GM12801 (cell line): ENCODE data around the gene DYRK1A.

Experiments used
- CTCF ChIP-seq: IDR thresholded peaks from one replicate; pipeline ENCODE4 v1.5.1; 2011; ENCODE audit warnings: control low read depth; ENCODE audit not compliant: insufficient read length; ENCODE audit errors: extremely low read depth

DYRK1A gene

DNA sequence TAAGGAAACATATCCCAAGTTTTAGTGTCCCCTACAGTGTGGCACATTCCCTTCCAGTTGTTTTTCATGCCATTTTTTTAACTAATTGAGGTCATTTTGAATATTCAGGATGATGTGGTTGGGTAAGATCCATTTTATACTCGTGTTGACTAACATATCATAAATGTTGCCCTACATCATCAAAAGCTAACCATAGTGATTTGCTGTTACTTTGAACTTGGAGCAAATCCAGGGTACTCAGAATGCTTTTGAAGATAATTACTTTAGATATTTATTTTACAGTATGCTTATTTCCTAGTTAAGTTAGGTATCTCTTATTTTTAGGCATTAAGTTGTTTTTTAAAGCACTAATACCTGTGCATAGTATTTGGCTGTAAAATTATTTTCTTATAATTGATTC is 57.8 kb downstream of the DYRK1A start:
- no peak for TF ChIP-seq CTCF

DNA sequence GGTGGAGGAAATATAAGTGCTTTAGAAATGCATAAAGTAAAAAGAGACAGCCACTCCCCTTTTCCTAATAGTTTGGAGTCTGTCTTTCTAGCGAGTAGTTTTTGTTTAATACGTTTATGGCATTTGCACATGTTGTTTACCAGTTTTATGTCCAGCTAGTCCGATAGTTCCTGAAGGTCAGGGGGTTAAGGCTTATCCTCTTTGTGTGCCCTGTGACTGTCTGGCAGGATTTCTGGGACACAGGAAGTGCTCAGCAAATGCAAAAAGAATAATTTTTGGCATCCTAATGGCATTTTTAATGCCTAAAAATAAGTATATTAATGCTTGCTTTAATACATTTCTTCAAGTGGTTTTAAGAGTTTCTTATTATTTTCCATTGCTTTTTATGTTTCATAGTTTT is 58.4 kb downstream of the DYRK1A start:
- no peak for TF ChIP-seq CTCF

DNA sequence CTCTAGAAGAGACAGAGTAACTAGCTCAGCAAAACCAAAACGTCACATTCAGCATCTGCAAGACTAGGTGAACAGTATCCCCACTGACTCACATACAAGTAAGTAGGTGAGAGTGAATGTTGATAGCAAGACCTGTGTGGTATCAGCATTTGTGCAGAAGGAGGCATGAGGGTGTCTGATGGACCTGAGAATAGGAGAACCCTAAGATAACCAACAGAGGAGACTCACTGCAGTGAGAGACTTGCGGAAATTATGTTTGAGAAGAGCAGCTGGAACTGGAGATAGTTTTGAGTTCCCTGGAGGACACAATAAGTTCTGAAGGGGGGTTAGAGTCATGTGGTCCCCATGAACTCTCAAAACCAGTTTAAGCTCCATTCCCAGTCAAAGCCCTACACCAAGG is 59.1 kb downstream of the DYRK1A start:
- TF ChIP-seq CTCF, result no peak

DNA sequence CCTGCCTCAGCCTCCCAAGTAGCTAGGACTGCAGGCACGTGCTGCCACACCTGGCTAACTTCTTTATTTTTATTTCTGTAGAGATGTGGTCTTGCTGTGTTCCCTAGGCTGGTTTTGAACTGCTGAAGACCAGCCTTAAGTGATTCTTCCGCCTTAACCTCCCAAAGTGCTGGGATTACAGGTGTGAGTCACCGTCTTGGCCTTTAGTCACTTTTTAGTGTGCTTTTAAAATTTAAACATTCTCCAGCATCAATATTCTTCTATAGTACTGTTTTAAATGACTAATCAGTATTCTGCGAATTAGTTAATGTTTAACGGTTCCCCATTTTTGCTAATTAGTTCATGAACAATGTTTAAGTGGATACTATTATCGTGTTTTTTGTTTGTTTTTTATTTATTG is 60.6 kb downstream of the DYRK1A start:
- TF ChIP-seq CTCF, result no peak

- TF ChIP-seq CTCF, result no peak
These were observed 62.8 kb downstream of the DYRK1A start for GRCh38 chr21:37429356-37429755.

DNA sequence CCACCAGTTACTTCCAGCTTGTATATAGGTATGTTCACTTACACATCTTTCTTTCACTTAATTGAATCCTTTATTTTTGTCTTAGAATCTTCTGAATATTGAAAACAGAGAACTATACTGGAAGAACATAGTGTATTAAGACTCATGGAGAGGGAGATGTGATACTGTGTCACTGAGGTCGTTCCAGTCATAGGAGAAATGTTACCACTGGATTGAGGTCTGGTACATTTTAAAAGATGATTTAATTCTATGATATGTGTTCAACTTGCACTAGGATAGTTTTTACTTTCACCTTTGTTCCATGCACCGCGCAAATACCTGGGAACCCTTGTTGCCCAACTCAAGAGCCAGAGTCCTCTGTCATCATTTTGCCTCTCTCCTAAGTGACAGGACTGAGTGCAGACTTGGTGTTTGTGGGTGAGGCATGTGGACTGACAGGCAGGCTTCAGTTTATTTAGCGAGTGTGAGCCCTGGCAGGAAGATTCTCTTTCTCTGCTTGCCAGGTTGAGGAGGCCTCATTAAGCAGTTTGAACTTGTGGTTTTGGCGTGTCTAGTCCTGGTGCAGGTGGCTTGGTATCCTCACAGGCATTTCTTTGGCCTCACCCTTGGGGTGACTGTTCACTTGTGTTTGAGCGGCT is 63.7 kb downstream of the DYRK1A start:
- TF ChIP-seq CTCF, result no peak

DNA sequence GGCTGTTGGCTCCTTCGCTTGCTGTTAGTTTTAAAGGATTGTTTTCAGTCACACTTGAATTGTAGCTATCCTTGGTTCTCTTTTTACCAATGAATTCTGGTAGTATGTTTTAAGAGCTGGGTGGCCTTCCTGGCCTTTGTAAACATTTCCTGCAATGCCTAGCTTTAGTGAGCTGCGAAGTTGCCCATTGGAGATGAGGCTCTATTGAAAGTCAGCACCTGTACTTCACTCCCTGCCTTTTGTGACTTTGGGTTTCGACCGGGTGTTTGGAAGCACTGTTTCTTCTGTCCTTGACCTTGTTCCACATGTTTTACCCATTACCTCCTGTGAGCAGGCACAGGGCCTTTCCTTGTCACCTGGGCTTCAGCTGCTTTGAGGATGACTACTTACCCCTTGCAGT is 64.7 kb downstream of the DYRK1A start:
- no peak for TF ChIP-seq CTCF
